K562 (cell line): Measurements from ENCODE around the gene PTK6. TPM values are rescaled to one million over a fixed set of nuclear protein-coding genes. Genes with fewer than 3 reads are reported as not detected.
A peak's percentile ranks its signal among the peaks of the same experiment; 100 is the strongest.

Experiments
- ATAC-seq: fragments of 200-7000 bp; cut with Tn5 transposase; 3 replicates; pipeline ENCODE4 v1.9.1; 2020; ENCODE audit warnings: moderate library complexity
- BruUV-seq: library from RNA; stranded (reverse); fragments of 400-500 nt; replicated peaks from 2 replicates; lab custom pipeline; 2021; lab: Mats Ljungman, UMichigan
- CTCF ChIA-PET: fragments of 300-600 bp; formaldehyde crosslinking; extraction: SDS; loops from one replicate; lab custom pipeline; 2021; ENCODE audit warnings: low intra/inter-chr PET ratio; lab: Yijun Ruan, JAX
- POLR2A ChIA-PET: fragments of 300-600, 350-650 bp; sonication (Branson Sonifier 250); formaldehyde crosslinking; extraction: SDS; loops from one replicate; lab custom pipeline; 2021; ENCODE audit warnings: antibody characterized with exemption, inconsistent platforms; lab: Yijun Ruan, JAX
- DNase-seq, 4 experiments: peaks; one replicate each; pipeline versions ENCODE4 v3.0.0 to v3.0.0-alpha.2; 2011 to 2018; ENCODE audit warnings: low spot score in 3 of 4, mixed read lengths in 3 of 4; ENCODE audit errors: extremely low read depth in 1 of 4
- FAIRE-seq: peaks from 2 replicates; lab custom pipeline; 2011; peaks lifted over from hg19 to GRCh38; lab: Jason Lieb, UNC
- H2AFZ ChIP-seq: 2 replicates; pipeline ENCODE4 v1.6.0; 2011; ENCODE audit warnings: low read depth, low read length, control low read depth, inconsistent platforms
- H3K27ac ChIP-seq: fragments of 200-600 bp; 3 replicates; pipeline ENCODE4 v1.8.0; 2011; ENCODE audit warnings: low read depth, mild to moderate bottlenecking, control low read depth, inconsistent platforms, low read length, moderate library complexity, mixed read lengths; ENCODE audit errors: extremely low read depth
- H3K27me3 ChIP-seq, 2 experiments: fragments of 300-600 bp in 1 of 2; 2 replicates in 1 of 2; 3 replicates in 1 of 2; pipeline versions ENCODE4 v1.6.0 to v1.8.0; 2011; ENCODE audit warnings: inconsistent platforms in 2 of 2, low read length in 2 of 2, mild to moderate bottlenecking in 1 of 2, mixed read lengths in 1 of 2, moderate library complexity in 1 of 2; ENCODE audit not compliant: control insufficient read depth in 2 of 2, insufficient read depth in 2 of 2
- H3K36me3 ChIP-seq: fragments of 300-600 bp; 3 replicates; pipeline ENCODE4 v1.8.0; 2011; ENCODE audit warnings: mild to moderate bottlenecking, low read length, inconsistent platforms; ENCODE audit not compliant: control insufficient read depth, insufficient read depth
- H3K4me1 ChIP-seq, 2 experiments: fragments of 200-600 bp in 1 of 2; replicated peaks in 1 of 2; 2 replicates in 1 of 2; 3 replicates in 1 of 2; pipeline versions ENCODE4 v1.5.1 to v1.8.0; 2011; ENCODE audit warnings: inconsistent platforms in 2 of 2, low read length in 2 of 2, mild to moderate bottlenecking in 1 of 2, mixed read lengths in 1 of 2, moderate library complexity in 1 of 2; ENCODE audit not compliant: control insufficient read depth in 2 of 2, insufficient read depth in 2 of 2
- H3K4me2 ChIP-seq: 2 replicates; pipeline ENCODE4 v1.6.1; 2011; ENCODE audit warnings: low read length, control low read depth, inconsistent platforms, mixed read lengths; ENCODE audit not compliant: insufficient read depth
- H3K4me3 ChIP-seq: fragments of 200-600 bp; sonication (generic), shearing (Covaris generic); 2 replicates; pipeline ENCODE4 v1.5.1; 2016; ENCODE audit warnings: control low read depth, inconsistent platforms
- H3K79me2 ChIP-seq: fragments of 200-600 bp; 3 replicates; pipeline ENCODE4 v1.8.0; 2011; ENCODE audit warnings: low read length, inconsistent platforms; ENCODE audit not compliant: control insufficient read depth, insufficient read depth
- H3K9ac ChIP-seq, 2 experiments: 2 replicates each; pipeline versions ENCODE4 v1.6.0 to v1.6.1; 2011; ENCODE audit warnings: low read depth in 2 of 2, low read length in 2 of 2, control low read depth in 1 of 2, inconsistent platforms in 1 of 2, mild to moderate bottlenecking in 1 of 2, mixed read lengths in 1 of 2; ENCODE audit not compliant: insufficient read depth in 1 of 2
- H3K9me1 ChIP-seq: one replicate; pipeline ENCODE4 v1.6.0; 2011; ENCODE audit warnings: inconsistent platforms, mild to moderate bottlenecking, low read length, moderate library complexity; ENCODE audit not compliant: control insufficient read depth, insufficient read depth
- H3K9me3 ChIP-seq: replicated peaks from 2 replicates; pipeline ENCODE4 v1.5.1; 2011; ENCODE audit warnings: low read depth, low read length, inconsistent platforms; ENCODE audit not compliant: control insufficient read depth, insufficient read depth
- H4K20me1 ChIP-seq: replicated peaks from 2 replicates; pipeline ENCODE4 v1.6.1; 2011; ENCODE audit warnings: low read length, inconsistent platforms, mixed read lengths; ENCODE audit not compliant: control insufficient read depth, insufficient read depth
- CLOCK ChIP-seq: fragments of 250-450 bp; sonication (Bioruptor Pico); IDR thresholded peaks from 2 replicates; pipeline ENCODE4 v1.4.0; 2020; ENCODE audit warnings: mild to moderate bottlenecking, moderate library complexity, borderline replicate concordance
- MAFF ChIP-seq: IDR thresholded peaks from 2 replicates; pipeline ENCODE4 v1.6.1; 2012; ENCODE audit warnings: low read length, improper control_type of control experiment
- MBD1 ChIP-seq: fragments of 250-450 bp; sonication (Bioruptor Pico); IDR thresholded peaks from 2 replicates; pipeline ENCODE4 v1.8.0; 2022; ENCODE audit warnings: inconsistent platforms
- MGA ChIP-seq: fragments of 450-650 bp; IDR thresholded peaks from 2 replicates; pipeline ENCODE4 v1.6.1; 2016; ENCODE audit warnings: mild to moderate bottlenecking, moderate library complexity
- WGBS: fragments of 100-300 bp; shearing (Covaris generic); methylation state at CpG from one replicate; pipeline ENCODE4 v1.1.6; 2016; ENCODE audit warnings: low coverage, mixed read lengths; ENCODE audit not compliant: insufficient coverage; ENCODE audit errors: missing lambda C conversion rate; 5-methylcytosine and 5-hydroxymethylcytosine counted together
- in situ Hi-C: fragments of 300-500 bp; cut with MboI; formaldehyde crosslinking; loops from 4 replicates; pipeline ENCODE4 v1.15.0; 2018; ENCODE audit warnings: inconsistent platforms, mixed read lengths
- intact Hi-C: fragments of 100-400 bp; cut with micrococcal nuclease; formaldehyde crosslinking; loops from 2 replicates; pipeline ENCODE4 v1.14.2; 2022
- polyA plus RNA-seq, 8 experiments: library from polyadenylated mRNA; depleted of rRNA in 4 of 8; stranded (reverse) in 5 of 8; unstranded in 3 of 8; fragments of >200 nt; fragmentation: Nextera tagmentation in 2 of 8; fragmentation: Illumina TruSeq in 1 of 8; extraction: Ambion mirVana in 2 of 8; extraction: Trizol in 1 of 8; gene quantifications; 2 replicates each; pipeline versions ENCODE4 v1.2.1 to v1.2.3, GENCODE V29; 2011 to 2014; ENCODE audit warnings: inconsistent platforms in 1 of 8, missing spikeins in 1 of 8
- total RNA-seq, 7 experiments: library from RNA; depleted of rRNA in 6 of 7; stranded (reverse); fragments of >200 nt in 6 of 7; fragmentation: Illumina TruSeq in 2 of 7; extraction: Trizol in 2 of 7; gene quantifications; 2 replicates each; pipeline versions ENCODE4 v1.2.1 to v1.2.3, GENCODE V29; 2011 to 2021; ENCODE audit warnings: low replicate concordance in 1 of 7

PTK6 gene
- total and polyA plus RNA-seq, 9 of the 15 experiments (the other 6 are each of a cell fraction or from before 2014, with no cell fraction given): 0.07 TPM; not detected in 8

- intact Hi-C loops: no loop called here
- in situ Hi-C loops: no loop called here
- Histone ChIP-seq H3K27me3 (peaks cover 0 to 23% of the 10 kb centered on the region in 2 experiments; a peak in 2 of 5 replicates), H3K27ac (no peak overlapping the region), H3K9me1 (no peaks in the 10 kb centered on the region), H3K4me2 (no peak overlapping the region), H3K9me3 (no peaks in the 10 kb centered on the region), H4K20me1 (no peaks in the 10 kb centered on the region), H3K4me1 (peaks cover 0 to 84% of the 10 kb centered on the region in 2 experiments; a peak in 2 of 5 replicates), H3K9ac (peak overlapping the region in 1 of 2 experiments; percentile 64; a peak in 2 of 4 replicates), H2AFZ (no peak overlapping the region), H3K36me3 (no peaks in the 10 kb centered on the region), H3K4me3 (no peak overlapping the region), H3K79me2 (no peaks in the 10 kb centered on the region)
- no peak for DNase-seq
- ChIA-PET POLR2A (interaction anchor here (0.6 to 0.8 kb wide), 3 partner anchors 9 to 305 kb away, joined by 3 to 5 read pairs (median 4); partner anchors contain the start of gene TPD52L2), CTCF (no interaction called here)
- no peak for ATAC-seq
- 81% methylated on average over 13 of the region's 26 CpGs for WGBS
- no TSS peak for BruUV-seq
- FAIRE-seq: no peak
- no peak for TF ChIP-seq MAFF
- TF ChIP-seq CLOCK (CRISPR knock-in tag): no peak
- TF ChIP-seq MGA: no peak
- no peak for TF ChIP-seq MBD1
Measured at GRCh38 chr20:63560856-63561609, 23.9 kb upstream of the PTK6 start.
